ENCODE data around the gene TMPRSS12. TPM values are rescaled to one million over a fixed set of nuclear protein-coding genes. Genes with fewer than 3 reads are reported as not detected.
"Not testable (repeated sequence)": the region's sequence is repeated elsewhere in the genome, so short reads cannot be mapped to it uniquely, and the experiment has no call there.

The TMPRSS12 gene
- total RNA-seq, 8 experiments from 2014 or later: 0.10 to 0.28 TPM; not detected in 6

DNA sequence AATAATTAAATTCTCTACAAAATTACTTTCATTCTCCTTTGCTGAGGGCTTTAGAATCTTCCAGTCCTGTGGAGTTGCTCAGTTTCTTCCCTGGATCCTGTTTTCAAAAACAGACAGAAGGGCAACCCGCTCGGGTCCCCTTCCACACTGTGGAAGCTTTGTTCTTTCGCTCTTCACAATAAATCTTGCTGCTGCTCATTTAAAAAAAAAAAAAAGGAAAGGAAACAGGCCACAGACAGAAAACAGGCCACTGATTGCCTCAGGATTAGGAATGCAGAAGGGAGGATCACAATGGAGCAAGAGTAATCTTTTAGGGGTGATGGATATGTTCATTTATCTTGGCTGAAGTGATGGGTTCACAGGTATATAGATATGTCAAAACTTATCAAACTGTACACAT lies 80.1 kb downstream of the TMPRSS12 start:
- peak in 5 of 8 experiments; percentile 57 to 67 (median 61) for ATAC-seq (replicated peaks in 6 of 8)
- WGBS, 10 experiments: 0 to 50% (median 14%) methylated on average over 1 to 3 of the region's 3 CpGs; no CpG with 5 or more reads in 2 of the 10 experiments
- H3K4me3 ChIP-seq: no peak overlapping the region
- H3K27ac ChIP-seq: no peak overlapping the region
- H3K4me1 ChIP-seq (replicated peaks in 1 of 2): peaks cover 17 to 28% of the 10 kb centered on the region in 2 donors
- in situ Hi-C loops (cut with MboI; ENCODE audit: low pct_unique_long_range_greater_than_20kb in 2 of 9, low sequenced_read_pairs in 9 of 9, unreplicated experiment in 9 of 9): no loop called here

DNA sequence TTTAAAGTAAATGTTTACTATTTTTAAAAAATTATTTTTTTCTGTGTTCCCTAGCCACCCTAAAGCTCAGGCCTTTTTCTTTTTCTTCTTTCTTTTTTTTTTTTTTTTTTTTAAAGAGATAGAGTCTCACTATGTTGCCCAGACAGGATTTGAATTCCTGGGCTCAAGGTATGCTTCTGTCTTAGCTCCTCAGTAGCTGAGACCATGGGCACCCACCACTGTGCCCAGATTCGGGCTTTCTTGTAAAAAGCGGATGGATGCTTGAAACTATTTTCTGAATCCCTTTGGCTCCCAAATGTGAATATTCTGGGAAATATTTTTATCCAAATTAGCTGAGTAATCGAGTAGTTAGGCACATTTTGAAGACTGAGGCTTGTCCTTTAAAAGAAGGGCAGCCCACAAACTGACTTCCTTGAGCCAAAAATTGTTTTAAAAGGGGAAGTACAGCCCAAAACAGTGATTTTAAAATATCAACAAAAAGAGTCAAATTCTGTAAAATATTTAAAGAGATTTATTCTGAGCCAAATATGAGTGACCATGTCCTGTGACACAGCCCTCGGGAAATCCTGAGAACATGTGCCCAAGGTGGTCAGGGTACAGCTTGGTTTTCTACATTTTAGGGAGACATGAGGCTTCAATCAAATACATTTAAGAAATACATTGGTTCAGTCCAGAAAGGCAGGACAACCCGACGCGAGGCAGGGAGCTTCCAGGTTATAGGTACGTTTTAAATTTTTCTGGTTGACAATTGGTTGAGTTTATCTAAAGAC lies 80.8 kb downstream of the TMPRSS12 start:
- ATAC-seq (replicated peaks in 6 of 8): no peak
- in situ Hi-C loops (cut with MboI; ENCODE audit: low pct_unique_long_range_greater_than_20kb in 2 of 9, low sequenced_read_pairs in 9 of 9, unreplicated experiment in 9 of 9): no loop called here
- WGBS, 10 experiments: 3 to 95% (median 31%) methylated on average over 1 to 8 of the region's 8 CpGs
- Histone ChIP-seq H3K4me3 (peak overlapping the region in 1 of 5 donors; percentile 34), H3K4me1 (replicated peaks in 1 of 2) (peaks cover 17 to 28% of the 10 kb centered on the region in 2 donors), H3K27ac (no peak overlapping the region)

DNA sequence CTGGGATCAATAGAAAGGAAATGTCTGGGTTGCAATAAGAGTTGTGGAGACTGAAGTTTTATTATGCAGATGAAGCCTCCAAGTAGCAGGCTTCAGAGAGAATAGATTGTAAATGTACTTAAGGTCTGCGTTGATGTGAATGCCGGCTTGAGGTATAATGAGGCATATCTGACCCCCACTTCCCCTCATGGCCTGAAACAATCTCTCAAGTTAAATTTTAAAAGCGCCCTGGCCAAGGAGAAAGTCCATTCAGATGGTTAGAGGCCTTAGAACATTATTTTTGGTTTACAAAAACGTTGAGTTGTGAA lies 81.4 kb downstream of the TMPRSS12 start:
- in situ Hi-C loops (cut with MboI; ENCODE audit: low pct_unique_long_range_greater_than_20kb in 2 of 9, low sequenced_read_pairs in 9 of 9, unreplicated experiment in 9 of 9): no loop called here
- Histone ChIP-seq H3K4me3 (peak overlapping the region in 2 of 5 donors; percentile 18 to 34), H3K4me1 (replicated peaks in 1 of 2) (peaks cover 17 to 28% of the 10 kb centered on the region in 2 donors), H3K27ac (peak overlapping the region in 1 of 2 donors; percentile 59)
- 0 to 10% (median 2%) methylated on average over 1 to 4 of the region's 4 CpGs; no CpG with 5 or more reads in 3 of the 10 experiments for WGBS, 10 experiments
- peak; percentile 7 to 33 (median 28) for ATAC-seq (replicated peaks in 6 of 8)

DNA sequence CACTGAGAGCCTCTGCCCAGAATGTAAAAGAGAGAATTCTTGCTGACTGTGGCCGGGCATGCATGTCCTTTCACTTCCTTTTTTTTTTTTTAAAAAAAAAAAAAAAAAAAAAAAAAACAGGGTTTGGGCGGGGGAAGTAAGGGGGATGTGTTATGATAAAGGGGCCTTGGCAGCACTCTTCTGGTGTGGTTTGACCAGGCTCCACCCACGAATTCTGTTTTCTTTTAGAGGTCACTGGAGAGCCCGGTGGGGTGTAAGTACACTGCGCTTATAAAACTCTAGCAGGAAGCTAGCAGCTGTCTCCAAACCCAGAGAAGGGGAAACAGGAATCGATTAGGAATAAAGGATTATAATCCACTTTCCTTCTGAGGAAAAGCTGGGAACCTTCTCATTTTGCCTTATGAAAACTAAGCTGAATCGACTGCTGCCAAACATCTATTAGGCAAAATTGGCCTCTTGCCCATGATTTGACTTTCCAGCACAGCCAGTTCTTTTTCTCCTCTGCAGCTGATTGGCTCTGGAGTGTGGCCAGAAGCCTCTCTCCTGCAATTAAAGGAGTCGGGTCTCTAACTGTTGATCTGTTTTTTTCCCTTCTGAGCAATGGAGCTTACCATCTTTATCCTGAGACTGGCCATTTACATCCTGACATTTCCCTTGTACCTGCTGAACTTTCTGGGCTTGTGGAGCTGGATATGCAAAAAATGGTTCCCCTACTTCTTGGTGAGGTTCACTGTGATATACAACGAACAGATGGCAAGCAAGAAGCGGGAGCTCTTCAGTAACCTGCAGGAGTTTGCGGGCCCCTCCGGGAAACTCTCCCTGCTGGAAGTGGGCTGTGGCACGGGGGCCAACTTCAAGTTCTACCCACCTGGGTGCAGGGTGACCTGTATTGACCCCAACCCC lies 82.0 kb downstream of the TMPRSS12 start:
- 0 to 14% (median 0%) methylated on average over 1 to 9 of the region's 13 CpGs for WGBS, 10 experiments
- Histone ChIP-seq H3K4me1 (replicated peaks in 1 of 2) (peaks cover 17 to 28% of the 10 kb centered on the region in 2 donors), H3K27ac (peak overlapping the region in 1 of 2 donors; percentile 59), H3K4me3 (peak overlapping the region; percentile 11 to 34 (median 18))
- in situ Hi-C loops (cut with MboI; ENCODE audit: low pct_unique_long_range_greater_than_20kb in 2 of 9, low sequenced_read_pairs in 9 of 9, unreplicated experiment in 9 of 9): no loop called here
- peak; percentile 82 to 91 (median 86) for ATAC-seq (replicated peaks in 6 of 8)

DNA sequence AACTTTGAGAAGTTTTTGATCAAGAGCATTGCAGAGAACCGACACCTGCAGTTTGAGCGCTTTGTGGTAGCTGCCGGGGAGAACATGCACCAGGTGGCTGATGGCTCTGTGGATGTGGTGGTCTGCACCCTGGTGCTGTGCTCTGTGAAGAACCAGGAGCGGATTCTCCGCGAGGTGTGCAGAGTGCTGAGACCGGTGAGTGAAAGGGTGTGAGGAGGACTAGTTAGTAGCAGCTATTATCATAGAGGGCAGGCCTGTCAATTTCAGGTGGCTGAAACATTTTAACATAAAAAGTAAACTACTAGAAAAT lies 82.6 kb downstream of the TMPRSS12 start:
- WGBS, 10 experiments: 0 to 71% (median 27%) methylated on average over 1 to 7 of the region's 7 CpGs; no CpG with 5 or more reads in 2 of the 10 experiments
- Histone ChIP-seq H3K4me1 (replicated peaks in 1 of 2) (peaks cover 17 to 28% of the 10 kb centered on the region in 2 donors), H3K27ac (peak overlapping the region in 1 of 2 donors; percentile 59), H3K4me3 (peak overlapping the region in 4 of 5 donors; percentile 11 to 34 (median 19))
- peak in 1 of 8 experiments; percentile 4 for ATAC-seq (replicated peaks in 6 of 8)
- in situ Hi-C loops (cut with MboI; ENCODE audit: low pct_unique_long_range_greater_than_20kb in 2 of 9, low sequenced_read_pairs in 9 of 9, unreplicated experiment in 9 of 9): no loop called here

DNA sequence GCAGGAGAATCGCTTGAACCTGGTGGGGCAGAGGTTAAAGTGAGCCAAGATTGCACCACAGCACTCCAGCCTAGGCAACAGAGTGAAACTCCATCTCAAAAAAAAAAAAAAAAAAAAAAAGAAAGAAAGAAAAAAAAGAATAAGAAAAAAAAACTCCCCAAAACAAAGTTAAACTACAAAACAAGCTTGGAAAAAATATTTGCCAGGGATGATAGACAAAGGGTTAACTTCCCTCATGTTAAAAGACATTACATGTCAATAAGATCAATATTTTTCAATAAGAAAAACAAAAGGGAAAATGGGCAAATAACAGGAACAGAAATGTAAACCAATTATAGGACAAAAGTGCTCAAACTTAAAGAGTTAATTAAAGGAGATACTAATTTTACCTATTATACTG lies 83.2 kb downstream of the TMPRSS12 start:
- Histone ChIP-seq H3K27ac (no peak overlapping the region), H3K4me3 (peak overlapping the region in 2 of 5 donors; percentile 20 to 34), H3K4me1 (replicated peaks in 1 of 2) (peaks cover 17 to 28% of the 10 kb centered on the region in 2 donors)
- no peak for ATAC-seq (replicated peaks in 6 of 8)
- 4 to 86% (median 29%) methylated on average over 1 of the region's 1 CpG; no CpG with 5 or more reads in 3 of the 10 experiments for WGBS, 10 experiments
- in situ Hi-C loops (cut with MboI; ENCODE audit: low pct_unique_long_range_greater_than_20kb in 2 of 9, low sequenced_read_pairs in 9 of 9, unreplicated experiment in 9 of 9): no loop called here

DNA sequence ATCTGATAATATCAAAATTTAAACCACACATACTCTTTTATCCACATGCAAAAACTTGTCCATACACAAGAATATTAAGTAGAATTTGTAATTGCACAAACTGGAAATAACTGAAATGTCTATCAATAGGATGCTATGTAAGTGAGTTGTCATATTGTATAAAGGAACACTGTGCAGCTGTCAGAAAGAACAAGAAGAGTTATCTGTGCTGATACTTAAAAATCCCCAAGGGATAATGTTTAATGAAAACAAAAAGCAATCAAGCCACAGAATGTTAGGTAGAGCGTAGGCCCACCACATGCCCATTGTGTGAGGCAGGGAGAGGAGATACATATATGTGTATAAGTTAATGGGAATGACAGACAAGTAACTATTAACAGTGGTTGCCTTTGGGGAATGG lies 83.7 kb downstream of the TMPRSS12 start:
- in situ Hi-C loops (cut with MboI; ENCODE audit: low pct_unique_long_range_greater_than_20kb in 2 of 9, low sequenced_read_pairs in 9 of 9, unreplicated experiment in 9 of 9): no loop called here
- ATAC-seq (replicated peaks in 6 of 8): no peak
- Histone ChIP-seq H3K4me3 (peak overlapping the region in 1 of 5 donors; percentile 3), H3K4me1 (replicated peaks in 1 of 2) (peaks cover 17 to 28% of the 10 kb centered on the region in 2 donors), H3K27ac (no peak overlapping the region)
- 0 to 100% (median 56%) methylated on average over 1 of the region's 1 CpG; no CpG with 5 or more reads in 2 of the 10 experiments for WGBS, 10 experiments

DNA sequence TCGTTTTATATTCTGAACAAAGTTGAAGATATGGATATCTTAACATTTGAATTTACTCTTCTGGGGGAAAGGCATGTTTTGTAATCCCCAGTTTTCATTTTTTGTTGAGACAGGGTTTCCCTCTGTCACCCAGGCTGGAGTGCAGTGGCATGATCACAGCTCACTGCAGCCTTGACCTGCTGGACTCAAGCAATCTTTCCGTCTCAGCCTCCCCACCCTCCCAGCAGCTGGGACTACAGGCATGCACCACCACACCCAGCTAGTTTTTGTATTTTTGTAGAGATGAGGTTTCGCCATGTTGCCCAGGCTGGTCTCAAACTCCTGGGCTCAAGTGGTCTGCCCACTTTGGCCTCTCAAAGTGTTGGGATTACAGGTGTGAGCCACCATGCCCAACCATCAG lies 84.2 kb downstream of the TMPRSS12 start:
- peak overlapping the region in 1 of 5 donors; percentile 7 for H3K4me3 ChIP-seq
- in situ Hi-C loops (cut with MboI; ENCODE audit: low pct_unique_long_range_greater_than_20kb in 2 of 9, low sequenced_read_pairs in 9 of 9, unreplicated experiment in 9 of 9); H3K27ac ChIP-seq: not testable (repeated sequence)
- H3K4me1 ChIP-seq (replicated peaks in 1 of 2): peaks cover 17 to 28% of the 10 kb centered on the region in 2 donors
- peak in 3 of 8 experiments; percentile 9 to 17 (median 11) for ATAC-seq (replicated peaks in 6 of 8)
- 10 to 50% (median 21%) methylated on average over 1 to 3 of the region's 3 CpGs; no CpG with 5 or more reads in 3 of the 10 experiments for WGBS, 10 experiments

GRCh38 chr12:50927356-50927755 lies 84.6 kb downstream of the TMPRSS12 start:
- 29 to 100% (median 82%) methylated on average over 1 to 2 of the region's 2 CpGs; no CpG with 5 or more reads in 2 of the 10 experiments for WGBS, 10 experiments
- Histone ChIP-seq H3K4me1 (replicated peaks in 1 of 2) (peaks cover 17 to 25% of the 10 kb centered on the region in 2 donors), H3K27ac (no peak overlapping the region), H3K4me3 (no peak overlapping the region)
- in situ Hi-C loops (cut with MboI; ENCODE audit: low pct_unique_long_range_greater_than_20kb in 2 of 9, low sequenced_read_pairs in 9 of 9, unreplicated experiment in 9 of 9): no loop called here
- no peak for ATAC-seq (replicated peaks in 6 of 8)

DNA sequence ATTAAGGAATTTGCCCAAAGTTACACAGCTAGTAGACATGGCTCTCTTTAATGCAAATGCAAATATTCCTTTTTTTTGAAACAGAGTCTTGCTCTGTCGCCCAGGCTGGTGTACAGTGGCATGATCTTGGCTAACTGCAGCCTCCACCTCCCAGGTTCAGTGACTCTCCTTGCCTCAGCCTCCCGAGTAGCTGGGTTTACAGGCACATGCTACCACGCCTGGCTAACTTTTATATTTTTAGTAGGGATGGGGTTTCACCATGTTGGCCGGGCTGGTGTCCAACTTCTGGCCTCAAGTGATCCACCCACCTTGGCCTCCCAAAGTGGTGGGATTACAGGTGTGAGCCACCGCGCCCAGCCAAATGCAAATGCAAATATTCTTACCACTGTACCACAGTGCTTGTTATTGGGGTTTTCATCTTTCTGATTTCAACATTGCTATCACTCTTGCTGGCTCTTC lies 85.1 kb downstream of the TMPRSS12 start:
- no peak overlapping the region for H3K27ac ChIP-seq
- no peak overlapping the region for H3K4me3 ChIP-seq
- in situ Hi-C loops (cut with MboI; ENCODE audit: low pct_unique_long_range_greater_than_20kb in 2 of 9, low sequenced_read_pairs in 9 of 9, unreplicated experiment in 9 of 9): no loop called here
- 55 to 100% (median 96%) methylated on average over 1 to 4 of the region's 6 CpGs; no CpG with 5 or more reads in 3 of the 10 experiments for WGBS, 10 experiments
- peaks cover 17 to 20% of the 10 kb centered on the region in 2 donors for H3K4me1 ChIP-seq (replicated peaks in 1 of 2)
- ATAC-seq (replicated peaks in 6 of 8): no peak

DNA sequence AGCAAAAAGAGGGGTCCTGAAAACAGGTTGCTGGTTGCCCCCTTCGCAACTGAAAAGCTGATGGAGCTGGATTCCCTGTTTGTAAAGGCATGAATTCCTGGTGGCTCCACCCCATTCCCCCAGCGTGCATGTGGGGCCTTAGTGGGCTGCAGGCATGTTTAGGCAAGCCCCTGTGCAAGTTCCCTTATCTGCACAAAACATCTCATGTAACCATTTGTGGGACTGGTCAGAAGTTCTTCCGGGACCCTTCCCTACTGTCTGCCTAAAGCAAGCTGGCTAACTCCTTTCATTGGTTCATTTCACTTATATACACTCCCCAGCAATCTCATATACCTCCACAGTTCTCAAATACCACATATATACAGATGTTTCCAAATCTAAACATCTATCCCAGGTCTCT lies 85.7 kb downstream of the TMPRSS12 start:
- Histone ChIP-seq H3K4me1 (replicated peaks in 1 of 2) (peaks cover 14 to 16% of the 10 kb centered on the region in 2 donors), H3K27ac (no peak overlapping the region), H3K4me3 (no peak overlapping the region)
- no peak for ATAC-seq (replicated peaks in 6 of 8)
- 0 to 92% (median 83%) methylated on average over 1 to 2 of the region's 3 CpGs; no CpG with 5 or more reads in 3 of the 10 experiments for WGBS, 10 experiments
- in situ Hi-C loops (cut with MboI; ENCODE audit: low pct_unique_long_range_greater_than_20kb in 2 of 9, low sequenced_read_pairs in 9 of 9, unreplicated experiment in 9 of 9): no loop called here

GRCh38 chr12:50929831-50930230 lies 87.1 kb downstream of the TMPRSS12 start:
- peaks cover 3 to 4% of the 10 kb centered on the region in 2 donors for H3K4me1 ChIP-seq (replicated peaks in 1 of 2)

GRCh38 chr12:50930477-50930876 lies 87.8 kb downstream of the TMPRSS12 start:
- ATAC-seq (replicated peaks in 6 of 8); H3K4me1 ChIP-seq (replicated peaks in 1 of 2); H3K27ac ChIP-seq; H3K4me3 ChIP-seq; in situ Hi-C loops (cut with MboI; ENCODE audit: low pct_unique_long_range_greater_than_20kb in 2 of 9, low sequenced_read_pairs in 9 of 9, unreplicated experiment in 9 of 9): not testable (repeated sequence)
- 89 to 100% (median 95%) methylated on average over 1 to 12 of the region's 12 CpGs for WGBS, 10 experiments

More at GRCh38 chr12:50929831-50930230, 87.1 kb downstream of the TMPRSS12 start:
- Histone ChIP-seq H3K4me3 (no peak overlapping the region), H3K27ac (no peak overlapping the region)
- 56 to 100% (median 100%) methylated on average over 1 to 2 of the region's 3 CpGs; no CpG with 5 or more reads in 3 of the 10 experiments for WGBS, 10 experiments
- ATAC-seq (replicated peaks in 6 of 8): no peak
- in situ Hi-C loops (cut with MboI; ENCODE audit: low pct_unique_long_range_greater_than_20kb in 2 of 9, low sequenced_read_pairs in 9 of 9, unreplicated experiment in 9 of 9): no loop called here
